Neuronal stem cell (in vitro differentiated cells): ENCODE data around the gene TIMM8A.

Experiments
- DNase-seq: peaks from one replicate; pipeline ENCODE4 v3.0.0-alpha.2; 2013; ENCODE audit warnings: low spot score
- H2AFZ ChIP-seq: one replicate; pipeline ENCODE4 v1.6.1; 2013; ENCODE audit warnings: mild to moderate bottlenecking, low read length, inconsistent platforms
- H2AK5ac ChIP-seq: 2 replicates; pipeline ENCODE4 v1.6.1; 2013; ENCODE audit warnings: low read depth, mild to moderate bottlenecking, inconsistent platforms, low read length, moderate library complexity, mixed read lengths
- H2BK120ac ChIP-seq: 2 replicates; pipeline ENCODE4 v1.6.1; 2013; ENCODE audit warnings: low read depth, mild to moderate bottlenecking, inconsistent platforms, low read length, moderate library complexity, mixed read lengths
- H2BK12ac ChIP-seq: one replicate; pipeline ENCODE4 v1.6.1; 2013; ENCODE audit warnings: low read length, inconsistent platforms
- H2BK15ac ChIP-seq: 2 replicates; pipeline ENCODE4 v1.6.1; 2013; ENCODE audit warnings: mild to moderate bottlenecking, low read length, inconsistent platforms, mixed read lengths
- H2BK5ac ChIP-seq: one replicate; pipeline ENCODE4 v1.6.1; 2013; ENCODE audit warnings: inconsistent platforms, mild to moderate bottlenecking, low read length, moderate library complexity
- H3K14ac ChIP-seq: one replicate; pipeline ENCODE4 v1.6.1; 2013; ENCODE audit warnings: low read length, inconsistent platforms
- H3K18ac ChIP-seq: 2 replicates; pipeline ENCODE4 v1.6.1; 2013; ENCODE audit warnings: low read length, inconsistent platforms
- H3K23ac ChIP-seq: 2 replicates; pipeline ENCODE4 v1.6.1; 2013; ENCODE audit warnings: low read depth, mild to moderate bottlenecking, mixed read lengths, low read length, inconsistent platforms; ENCODE audit not compliant: poor library complexity
- H3K27ac ChIP-seq: replicated peaks from 3 replicates; pipeline ENCODE4 v1.5.1; 2013; ENCODE audit warnings: low read length, inconsistent platforms
- H3K27me3 ChIP-seq, 3 experiments: 2 replicates each; pipeline ENCODE4 v1.6.1; 2013; ENCODE audit warnings: low read length in 3 of 3, mild to moderate bottlenecking in 2 of 3, inconsistent platforms in 1 of 3, low read depth in 1 of 3, mixed read lengths in 1 of 3, moderate library complexity in 1 of 3; ENCODE audit not compliant: control insufficient read depth in 3 of 3, insufficient read depth in 3 of 3
- H3K36me3 ChIP-seq, 2 donors: replicated peaks in 1 of 2; 2 replicates each; pipeline ENCODE4 v1.6.1; 2013; ENCODE audit warnings: low read length in 2 of 2; ENCODE audit not compliant: control insufficient read depth in 2 of 2, insufficient read depth in 2 of 2
- H3K4ac ChIP-seq: 2 replicates; pipeline ENCODE4 v1.6.1; 2013; ENCODE audit warnings: inconsistent platforms, mild to moderate bottlenecking, low read length, moderate library complexity
- H3K4me1 ChIP-seq, 2 donors: 1 replicate in 1 of 2; 2 replicates in 1 of 2; pipeline ENCODE4 v1.6.1; 2013; ENCODE audit warnings: low read length in 2 of 2, low read depth in 1 of 2; ENCODE audit not compliant: control insufficient read depth in 2 of 2, insufficient read depth in 1 of 2
- H3K4me2 ChIP-seq: one replicate; pipeline ENCODE4 v1.6.1; 2013; ENCODE audit warnings: mild to moderate bottlenecking, low read length, inconsistent platforms; ENCODE audit not compliant: insufficient read depth, poor library complexity, severe bottlenecking
- H3K4me3 ChIP-seq, 2 donors: 2 replicates each; pipeline ENCODE4 v1.5.1; 2013; ENCODE audit warnings: low read length in 2 of 2, mild to moderate bottlenecking in 2 of 2, inconsistent platforms in 1 of 2, moderate library complexity in 1 of 2
- H3K79me1 ChIP-seq: one replicate; pipeline ENCODE4 v1.6.1; 2013; ENCODE audit warnings: low read depth, mild to moderate bottlenecking, inconsistent platforms, low read length, moderate library complexity
- H3K9ac ChIP-seq: one replicate; pipeline ENCODE4 v1.6.1; 2013; ENCODE audit warnings: mild to moderate bottlenecking, low read depth, low read length, inconsistent platforms; ENCODE audit not compliant: poor library complexity
- H3K9me3 ChIP-seq, 2 donors: replicated peaks in 1 of 2; 2 replicates each; pipeline versions ENCODE3 to v1.6.1; 2013; ENCODE audit warnings: low read length in 2 of 2, mild to moderate bottlenecking in 2 of 2, inconsistent platforms in 1 of 2, low read depth in 1 of 2, mixed read lengths in 1 of 2, moderate library complexity in 1 of 2; ENCODE audit not compliant: control insufficient read depth in 2 of 2, insufficient read depth in 1 of 2
- H4K8ac ChIP-seq: one replicate; pipeline ENCODE4 v1.6.1; 2013; ENCODE audit warnings: low read depth, mild to moderate bottlenecking, inconsistent platforms, low read length, moderate library complexity
- H4K91ac ChIP-seq: one replicate; pipeline ENCODE4 v1.6.1; 2013; ENCODE audit warnings: low read length, low read depth, mild to moderate bottlenecking, inconsistent platforms; ENCODE audit not compliant: poor library complexity
- WGBS, 2 donors: extraction: QIAGEN DNeasy Blood & Tissue Kit; methylation state at CpG; one replicate each; pipeline ENCODE4 v1.1.7; 2013; ENCODE audit warnings: missing lambda C conversion rate in 2 of 2, mixed read lengths in 1 of 2; ENCODE audit not compliant: insufficient read length in 2 of 2, insufficient replicate concordance in 1 of 2; ENCODE audit errors: extremely low coverage in 2 of 2; 5-methylcytosine and 5-hydroxymethylcytosine counted together

The TIMM8A gene

GRCh38 chrX:101365301-101365795, 16.8 kb upstream of the TIMM8A start:
- no peak overlapping the region for H3K18ac ChIP-seq
- no peak overlapping the region for H2BK12ac ChIP-seq
- no peak overlapping the region for H3K14ac ChIP-seq
- H2BK5ac ChIP-seq, result no peak overlapping the region
- H3K4me2 ChIP-seq, result no peak overlapping the region
- H2AK5ac ChIP-seq, result no peak overlapping the region
- H3K79me1 ChIP-seq, result no peaks in the 10 kb centered on the region
- peaks cover 0 to 2% (median 0%) of the 10 kb centered on the region in 3 experiments for H3K27me3 ChIP-seq
- no peak overlapping the region for H3K23ac ChIP-seq
- no peak overlapping the region for H2BK15ac ChIP-seq
- no CpG with 5 or more reads among the region's 1 CpG for WGBS, 2 donors
- no peaks in the 10 kb centered on the region for H3K9me3 ChIP-seq
- no peak overlapping the region for H3K4me3 ChIP-seq
- no peak overlapping the region for H3K27ac ChIP-seq
- no peak for DNase-seq
- no peak overlapping the region for H4K8ac ChIP-seq
- H3K4me1 ChIP-seq, result no peaks in the 10 kb centered on the region
- H4K91ac ChIP-seq, result no peak overlapping the region
- H3K4ac ChIP-seq, result no peak overlapping the region
- H3K9ac ChIP-seq, result no peak overlapping the region
- no peak overlapping the region for H2AFZ ChIP-seq
- H3K36me3 ChIP-seq, result no peaks in the 10 kb centered on the region
- no peak overlapping the region for H2BK120ac ChIP-seq

GRCh38 chrX:101362757-101363156, 14.2 kb upstream of the TIMM8A start:
- no peak overlapping the region for H2BK120ac ChIP-seq

GRCh38 chrX:101362116-101362515, 13.6 kb upstream of the TIMM8A start:
- Histone ChIP-seq H2BK15ac (no peak overlapping the region), H3K18ac (no peak overlapping the region), H3K14ac (no peak overlapping the region), H4K91ac (no peak overlapping the region), H2AK5ac (no peak overlapping the region), H2BK5ac (no peak overlapping the region), H3K27ac (no peak overlapping the region), H3K23ac (no peak overlapping the region), H2AFZ (no peak overlapping the region), H4K8ac (no peak overlapping the region), H3K36me3 (no peaks in the 10 kb centered on the region), H2BK120ac (no peak overlapping the region), H2BK12ac (no peak overlapping the region), H3K79me1 (no peaks in the 10 kb centered on the region), H3K4ac (no peak overlapping the region), H3K4me3 (no peak overlapping the region), H3K9me3 (no peaks in the 10 kb centered on the region), H3K9ac (no peak overlapping the region), H3K27me3 (peaks cover 0 to 2% (median 0%) of the 10 kb centered on the region in 3 experiments), H3K4me1 (no peaks in the 10 kb centered on the region), H3K4me2 (no peak overlapping the region)
- WGBS, 2 donors, result no CpG with 5 or more reads among the region's 3 CpGs
- no peak for DNase-seq

More at GRCh38 chrX:101362757-101363156, 14.2 kb upstream of the TIMM8A start:
- Histone ChIP-seq H3K27me3 (peaks cover 0 to 2% (median 0%) of the 10 kb centered on the region in 3 experiments), H3K36me3 (no peaks in the 10 kb centered on the region), H3K23ac (no peak overlapping the region), H3K27ac (no peak overlapping the region), H2BK15ac (no peak overlapping the region), H3K9me3 (no peaks in the 10 kb centered on the region), H4K8ac (no peak overlapping the region), H2BK5ac (no peak overlapping the region), H3K4ac (no peak overlapping the region), H3K18ac (no peak overlapping the region), H2AFZ (no peak overlapping the region), H3K79me1 (no peaks in the 10 kb centered on the region), H3K14ac (no peak overlapping the region), H2BK12ac (no peak overlapping the region), H3K4me1 (no peaks in the 10 kb centered on the region), H3K4me2 (no peak overlapping the region), H3K4me3 (no peak overlapping the region), H4K91ac (no peak overlapping the region), H3K9ac (no peak overlapping the region), H2AK5ac (no peak overlapping the region)
- DNase-seq, result no peak

GRCh38 chrX:101360390-101360789, 11.8 kb upstream of the TIMM8A start:
- no peak overlapping the region for H2BK12ac ChIP-seq
- no peaks in the 10 kb centered on the region for H3K36me3 ChIP-seq
- H4K8ac ChIP-seq, result no peak overlapping the region
- H3K4me2 ChIP-seq, result no peak overlapping the region
- H2BK5ac ChIP-seq, result no peak overlapping the region
- no peak overlapping the region for H3K27ac ChIP-seq
- H2BK120ac ChIP-seq, result no peak overlapping the region
- no peak overlapping the region for H3K4me3 ChIP-seq
- H3K9me3 ChIP-seq, result no peaks in the 10 kb centered on the region
- DNase-seq, result no peak
- no peaks in the 10 kb centered on the region for H3K4me1 ChIP-seq
- no peak overlapping the region for H2AFZ ChIP-seq
- H3K9ac ChIP-seq, result no peak overlapping the region
- H2AK5ac ChIP-seq, result no peak overlapping the region
- no peak overlapping the region for H3K23ac ChIP-seq
- no CpG with 5 or more reads among the region's 7 CpGs for WGBS, 2 donors
- no peaks in the 10 kb centered on the region for H3K79me1 ChIP-seq
- no peak overlapping the region for H3K14ac ChIP-seq
- H3K27me3 ChIP-seq, result peaks cover 0 to 2% (median 0%) of the 10 kb centered on the region in 3 experiments
- H3K4ac ChIP-seq, result no peak overlapping the region
- H4K91ac ChIP-seq, result no peak overlapping the region
- H3K18ac ChIP-seq, result no peak overlapping the region
- H2BK15ac ChIP-seq, result no peak overlapping the region
